Spleen (tissue), 7 donors: ENCODE measurements around the gene PTRH1.
A peak's percentile ranks its signal among the peaks of the same experiment; 100 is the strongest.

Source experiments
- POLR2A ChIP-seq, 3 donors: fragments of 450-650 bp; IDR thresholded peaks; one replicate each; pipeline ENCODE4 v1.5.1; 2017; ENCODE audit warnings: antibody characterized with exemption in 3 of 3, mild to moderate bottlenecking in 1 of 3
- POLR2AphosphoS5 ChIP-seq, 3 donors: sonication (generic); formaldehyde crosslinking; IDR thresholded peaks; one replicate each; pipeline ENCODE4 v1.5.1; 2017; ENCODE audit warnings: antibody characterized with exemption in 3 of 3
- TF ChIP-seq, protein P1 (sequence below), 11 experiments: fragments of 200-600 bp in 7 of 11; fragments of 450-650 bp in 4 of 11; sonication (generic) in 4 of 11; IDR thresholded peaks in 8 of 11; conservative IDR thresholded peaks in 3 of 11; 1 replicate in 7 of 11; 2 replicates in 4 of 11; pipeline versions ENCODE4 v1.4.0 to v1.8.0; 2016 to 2021; ENCODE audit warnings: antibody characterized with exemption in 11 of 11, inconsistent platforms in 4 of 11, mild to moderate bottlenecking in 1 of 11
- donor health status: DM: no; HTN: no; CAD: no; lungs with moderate emphysema.
- donor health status: DM: no; HTN: no; CAD: no.
- donor health status: DM: no; HTN: no; CAD: no.

DNA sequence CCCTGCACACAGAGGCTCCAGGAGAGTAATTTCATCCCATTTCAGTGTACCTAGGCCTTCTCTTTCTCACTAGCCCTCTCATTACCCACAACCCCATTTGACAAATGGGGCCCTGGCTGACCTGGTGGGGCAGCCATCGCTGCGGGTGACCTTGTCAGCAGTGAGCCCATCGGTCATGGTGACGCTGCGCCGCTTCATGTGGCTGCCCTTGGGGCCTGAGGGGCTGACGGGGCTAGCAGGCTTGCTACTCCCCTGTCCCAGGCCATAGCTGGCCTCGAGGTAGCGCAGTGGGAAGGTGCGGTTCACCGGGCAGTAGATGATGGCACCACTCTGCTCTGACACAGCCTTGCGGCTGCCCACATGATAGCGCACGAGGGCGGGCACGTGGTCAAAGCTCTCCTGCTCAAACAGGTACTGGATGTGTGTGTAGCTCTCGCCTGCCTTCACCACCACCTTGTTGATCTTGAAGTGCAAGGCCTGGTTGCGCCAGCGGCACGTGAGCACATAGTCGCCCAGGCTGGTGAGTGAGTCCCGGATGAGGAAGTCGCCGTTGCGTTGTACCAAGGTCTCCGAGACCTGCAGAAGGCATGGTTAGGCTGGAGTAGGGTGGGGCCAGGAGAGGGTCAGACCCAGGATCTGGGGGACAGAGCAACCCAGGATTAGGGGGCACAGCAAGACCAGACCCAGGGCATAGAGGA is 33.8 kb upstream of the PTRH1 start:
- TF ChIP-seq, protein P1, sequence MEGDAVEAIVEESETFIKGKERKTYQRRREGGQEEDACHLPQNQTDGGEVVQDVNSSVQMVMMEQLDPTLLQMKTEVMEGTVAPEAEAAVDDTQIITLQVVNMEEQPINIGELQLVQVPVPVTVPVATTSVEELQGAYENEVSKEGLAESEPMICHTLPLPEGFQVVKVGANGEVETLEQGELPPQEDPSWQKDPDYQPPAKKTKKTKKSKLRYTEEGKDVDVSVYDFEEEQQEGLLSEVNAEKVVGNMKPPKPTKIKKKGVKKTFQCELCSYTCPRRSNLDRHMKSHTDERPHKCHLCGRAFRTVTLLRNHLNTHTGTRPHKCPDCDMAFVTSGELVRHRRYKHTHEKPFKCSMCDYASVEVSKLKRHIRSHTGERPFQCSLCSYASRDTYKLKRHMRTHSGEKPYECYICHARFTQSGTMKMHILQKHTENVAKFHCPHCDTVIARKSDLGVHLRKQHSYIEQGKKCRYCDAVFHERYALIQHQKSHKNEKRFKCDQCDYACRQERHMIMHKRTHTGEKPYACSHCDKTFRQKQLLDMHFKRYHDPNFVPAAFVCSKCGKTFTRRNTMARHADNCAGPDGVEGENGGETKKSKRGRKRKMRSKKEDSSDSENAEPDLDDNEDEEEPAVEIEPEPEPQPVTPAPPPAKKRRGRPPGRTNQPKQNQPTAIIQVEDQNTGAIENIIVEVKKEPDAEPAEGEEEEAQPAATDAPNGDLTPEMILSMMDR (IDR thresholded peaks at IDR 0.05 in 8 of 11, conservative IDR thresholded peaks at IDR 0.05 in 3 of 11), result no peak
- TF ChIP-seq POLR2A (IDR thresholded peaks at IDR 0.05) (no peak), POLR2AphosphoS5 (IDR thresholded peaks at IDR 0.05) (peak in 2 of 3 donors; percentile 44 to 72)
